NB4 (cell line): ENCODE results near the gene SH3GL3.

Experiments
- DNase-seq: peaks from one replicate; pipeline ENCODE4 v3.0.0; 2010; ENCODE audit warnings: low read depth
- H3K4me3 ChIP-seq: one replicate; pipeline ENCODE4 v1.5.1; 2011; ENCODE audit warnings: mild to moderate bottlenecking, low read depth, low read length, moderate library complexity
- MYC ChIP-seq: IDR thresholded peaks from 2 replicates; pipeline ENCODE4 v1.6.1; 2011; ENCODE audit warnings: low read depth, low read length
- POLR2A ChIP-seq: IDR thresholded peaks from 2 replicates; pipeline ENCODE4 v1.6.1; 2011; ENCODE audit warnings: mild to moderate bottlenecking; ENCODE audit not compliant: insufficient read length; ENCODE audit errors: extremely low read depth
- TF ChIP-seq, protein P1 (sequence below): IDR thresholded peaks from 2 replicates; pipeline ENCODE4 v1.6.1; 2011; ENCODE audit warnings: low read depth, low read length
- TF ChIP-seq, protein P2 (sequence below): IDR thresholded peaks from one replicate; pipeline ENCODE4 v1.5.1; 2012; ENCODE audit warnings: low read depth, low read length

The SH3GL3 gene

DNA sequence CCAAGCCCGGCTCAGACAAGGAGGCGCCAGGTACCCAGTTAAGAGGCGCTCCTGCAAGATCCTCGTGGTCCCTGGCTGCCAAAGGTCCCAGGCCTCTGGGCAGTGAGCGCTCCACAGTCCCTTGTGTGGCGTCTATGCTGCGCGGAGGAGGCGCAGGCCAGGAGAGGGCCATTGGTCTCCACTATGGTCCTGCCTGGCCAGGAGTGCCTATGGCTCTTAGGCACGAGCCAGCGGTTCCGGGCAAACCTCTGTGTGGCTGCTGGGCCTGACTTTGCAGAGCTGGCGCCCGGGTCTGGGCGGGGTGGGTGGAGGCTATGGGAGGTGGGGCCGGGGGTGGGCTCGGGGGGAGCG, 206.1 kb downstream of the SH3GL3 start:
- H3K4me3 ChIP-seq, result no peak overlapping the region
- DNase-seq, result no peak

DNA sequence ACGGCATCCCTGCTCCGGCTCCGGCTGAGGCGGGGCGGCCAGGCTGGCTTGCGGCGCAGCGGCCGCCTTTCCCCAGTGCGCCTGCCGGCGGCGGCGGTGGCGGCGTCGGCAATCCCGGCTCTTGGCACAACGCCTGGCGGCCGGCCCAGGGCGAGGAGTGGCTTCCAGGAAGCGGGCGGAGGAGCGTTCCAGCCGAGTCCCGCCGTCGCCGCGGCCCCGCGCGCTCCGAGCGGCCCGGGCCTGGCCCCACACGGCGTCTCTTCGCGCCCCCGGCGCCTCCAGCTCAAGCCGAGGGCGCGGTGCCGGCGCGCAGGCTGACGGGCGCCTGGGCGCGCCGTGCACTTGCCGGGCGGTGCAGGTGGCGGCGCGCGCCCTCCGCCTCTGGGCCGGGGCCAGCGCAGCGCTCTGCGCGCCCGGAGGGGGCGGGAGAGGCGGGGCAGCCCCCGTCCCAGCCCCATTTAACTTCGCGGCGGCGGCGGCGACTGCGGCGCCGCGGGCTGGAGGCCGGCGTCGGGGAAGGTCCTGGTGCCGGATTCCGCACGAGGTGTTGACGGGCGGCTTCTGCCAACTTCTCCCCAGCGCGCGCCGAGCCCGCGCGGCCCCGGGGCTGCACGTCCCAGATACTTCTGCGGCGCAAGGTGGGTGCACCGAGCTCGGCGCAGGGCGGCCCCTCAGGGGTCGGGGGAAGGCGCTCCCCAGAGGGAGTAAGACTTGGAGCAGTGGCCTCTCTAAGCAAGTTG, 206.7 kb downstream of the SH3GL3 start, which contains the start of gene ADAMTSL3:
Gene ADAMTSL3 (plus strand): TSS at position 485 of the 740 bp plus-strand sequence. CDS start 1,639 bp downstream, outside the sequence.
- TF ChIP-seq, protein P1, sequence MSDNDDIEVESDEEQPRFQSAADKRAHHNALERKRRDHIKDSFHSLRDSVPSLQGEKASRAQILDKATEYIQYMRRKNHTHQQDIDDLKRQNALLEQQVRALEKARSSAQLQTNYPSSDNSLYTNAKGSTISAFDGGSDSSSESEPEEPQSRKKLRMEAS, result no peak
- TF ChIP-seq, protein P2, sequence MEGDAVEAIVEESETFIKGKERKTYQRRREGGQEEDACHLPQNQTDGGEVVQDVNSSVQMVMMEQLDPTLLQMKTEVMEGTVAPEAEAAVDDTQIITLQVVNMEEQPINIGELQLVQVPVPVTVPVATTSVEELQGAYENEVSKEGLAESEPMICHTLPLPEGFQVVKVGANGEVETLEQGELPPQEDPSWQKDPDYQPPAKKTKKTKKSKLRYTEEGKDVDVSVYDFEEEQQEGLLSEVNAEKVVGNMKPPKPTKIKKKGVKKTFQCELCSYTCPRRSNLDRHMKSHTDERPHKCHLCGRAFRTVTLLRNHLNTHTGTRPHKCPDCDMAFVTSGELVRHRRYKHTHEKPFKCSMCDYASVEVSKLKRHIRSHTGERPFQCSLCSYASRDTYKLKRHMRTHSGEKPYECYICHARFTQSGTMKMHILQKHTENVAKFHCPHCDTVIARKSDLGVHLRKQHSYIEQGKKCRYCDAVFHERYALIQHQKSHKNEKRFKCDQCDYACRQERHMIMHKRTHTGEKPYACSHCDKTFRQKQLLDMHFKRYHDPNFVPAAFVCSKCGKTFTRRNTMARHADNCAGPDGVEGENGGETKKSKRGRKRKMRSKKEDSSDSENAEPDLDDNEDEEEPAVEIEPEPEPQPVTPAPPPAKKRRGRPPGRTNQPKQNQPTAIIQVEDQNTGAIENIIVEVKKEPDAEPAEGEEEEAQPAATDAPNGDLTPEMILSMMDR, result no peak
- no peak for TF ChIP-seq MYC
- TF ChIP-seq POLR2A, result no peak
- H3K4me3 ChIP-seq, result no peak within 1 kb of the TSS
- DNase-seq, result no peak

More for the DNA sequence above, 206.1 kb downstream of the SH3GL3 start:
- TF ChIP-seq MYC, result no peak
- TF ChIP-seq, protein P1, result no peak
- TF ChIP-seq, protein P2, result no peak
- TF ChIP-seq POLR2A, result no peak

DNA sequence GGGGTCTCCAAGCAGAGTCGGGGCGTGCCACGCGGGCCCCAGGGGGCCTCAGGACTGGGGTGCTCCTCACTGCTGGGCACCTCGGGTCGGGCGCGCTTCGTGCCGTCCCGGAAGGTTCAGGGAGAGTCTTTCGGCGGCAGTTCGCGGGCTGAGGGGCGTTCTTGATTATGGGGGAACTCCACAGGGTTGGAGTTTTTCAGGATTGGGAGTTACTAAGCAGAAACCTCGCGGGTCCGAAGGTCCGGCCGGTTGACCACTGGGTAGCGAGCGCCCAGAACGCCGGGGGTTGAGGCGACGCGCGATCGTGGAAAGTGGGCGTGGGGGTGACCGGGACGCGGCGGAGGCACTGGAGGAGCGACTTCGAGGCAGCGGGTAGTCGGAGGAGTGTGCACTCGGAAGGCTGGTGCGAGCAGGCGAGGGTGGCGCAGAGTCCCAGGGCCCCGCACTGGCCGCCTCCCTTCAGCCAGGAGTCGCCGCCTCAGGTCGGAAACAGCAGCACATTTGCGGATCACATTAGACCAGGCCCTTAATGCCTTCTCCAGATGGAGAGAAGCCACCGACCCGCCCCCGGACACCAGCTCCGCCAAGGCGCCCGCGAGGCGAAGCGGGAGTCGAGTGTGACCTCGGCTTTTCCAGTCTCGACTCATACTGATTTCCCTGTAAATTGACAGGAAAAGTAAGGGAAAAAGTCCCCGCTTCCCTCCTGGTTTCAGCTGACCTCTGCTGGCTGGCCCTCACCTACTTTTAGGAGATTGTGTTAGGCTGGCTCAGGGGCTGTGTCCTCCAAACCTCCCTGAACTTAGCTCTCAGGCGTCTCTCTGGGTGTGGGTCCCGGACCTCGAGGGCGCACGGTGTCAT, 207.5 kb downstream of the SH3GL3 start:
- no peak for DNase-seq
- no peak overlapping the region for H3K4me3 ChIP-seq
- TF ChIP-seq, protein P2, result no peak
- TF ChIP-seq, protein P1, result no peak
- TF ChIP-seq MYC, result no peak
- TF ChIP-seq POLR2A, result no peak

DNA sequence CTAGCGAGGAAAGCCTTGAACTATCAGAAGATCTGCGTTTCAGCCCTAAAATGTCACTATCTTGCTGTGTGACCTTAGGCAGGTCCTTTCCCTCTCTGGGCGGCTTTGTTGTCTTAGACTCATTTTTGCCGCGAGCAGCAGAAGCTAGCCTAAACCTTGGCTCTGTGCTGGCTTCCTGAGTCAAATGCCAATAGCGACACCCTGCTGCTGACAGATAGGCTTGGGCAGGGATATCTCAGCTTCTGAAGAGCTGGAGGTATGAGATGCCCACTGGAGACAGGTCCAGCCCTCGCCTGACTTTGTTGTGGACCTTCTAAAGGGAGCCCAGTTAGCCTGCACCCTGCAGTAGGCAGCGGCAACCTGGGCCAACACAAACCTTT, 208.1 kb downstream of the SH3GL3 start:
- H3K4me3 ChIP-seq, result no peak overlapping the region
- no peak for DNase-seq
- TF ChIP-seq MYC, result no peak
- no peak for TF ChIP-seq POLR2A
- TF ChIP-seq, protein P1, result no peak
- TF ChIP-seq, protein P2, result no peak

DNA sequence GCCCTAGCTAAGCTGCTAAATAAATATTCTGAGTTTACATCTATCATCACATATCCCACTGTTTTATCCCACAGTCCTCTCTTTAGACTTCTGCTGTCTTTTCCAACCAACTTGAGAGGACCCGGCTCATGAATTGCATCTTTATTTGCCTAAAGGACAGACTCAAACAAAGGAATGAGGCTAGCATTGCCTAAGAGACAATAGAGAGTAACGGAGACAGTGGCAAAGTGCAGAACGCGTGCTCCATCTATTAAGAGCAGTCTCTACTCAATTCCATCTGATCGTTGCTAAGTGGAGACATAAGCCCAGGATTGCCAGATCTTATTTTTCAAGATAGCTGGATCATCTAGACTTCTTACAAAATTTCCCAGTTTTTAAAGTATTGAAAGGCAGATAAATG, 209.1 kb downstream of the SH3GL3 start:
- no peak for DNase-seq
- TF ChIP-seq POLR2A (no peak), MYC (no peak)
- TF ChIP-seq, protein P2, result no peak
- TF ChIP-seq, protein P1, result no peak
- no peak overlapping the region for H3K4me3 ChIP-seq
